GM21360 (cell line): ENCODE results near the gene GRK5.

Experiments used
- ATAC-seq: cut with Tn5 transposase; IDR thresholded peaks from one replicate; pipeline ENCODE4 v1.9.1; 2021; ENCODE audit warnings: mild to moderate bottlenecking, moderate library complexity; ENCODE audit not compliant: unreplicated experiment

GRK5 gene

DNA sequence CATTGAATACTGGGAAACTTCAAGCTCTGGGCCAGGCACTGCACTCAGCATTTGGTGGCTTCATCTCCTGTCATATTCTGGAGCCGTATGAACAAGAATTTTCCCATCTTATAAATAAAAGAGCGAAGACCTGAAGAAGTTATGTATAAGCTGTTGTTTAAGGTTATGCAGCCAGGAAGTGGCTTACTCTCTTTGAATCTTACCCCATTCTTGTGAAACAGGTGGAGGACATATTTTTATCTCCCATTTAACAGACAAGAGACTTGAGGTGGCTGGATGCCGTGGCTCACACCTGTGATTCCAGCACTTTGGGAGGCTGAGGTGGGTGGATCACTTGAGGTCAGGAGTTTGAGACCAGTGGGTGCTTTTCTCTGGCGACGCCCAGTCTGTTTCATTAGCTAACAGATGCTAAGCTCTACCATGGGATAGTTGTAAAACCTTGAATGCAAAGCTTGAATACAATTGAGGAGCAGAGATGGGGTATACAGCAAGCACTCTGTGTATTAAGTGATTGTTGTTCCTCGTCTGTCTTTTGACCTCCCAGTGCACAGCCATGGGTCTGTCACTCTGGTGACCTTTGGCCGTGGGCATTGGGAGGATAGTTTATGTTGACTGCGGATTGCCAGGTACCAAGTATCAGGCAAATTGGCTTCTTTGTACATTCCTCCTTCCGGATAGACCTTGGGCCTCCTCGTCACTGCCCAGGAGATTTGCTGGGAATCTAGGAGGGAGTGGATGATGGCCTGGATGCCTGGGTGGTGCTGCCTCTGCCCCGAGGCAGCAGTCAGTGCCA lies 85.8 kb downstream of the GRK5 start:
- no peak for ATAC-seq

DNA sequence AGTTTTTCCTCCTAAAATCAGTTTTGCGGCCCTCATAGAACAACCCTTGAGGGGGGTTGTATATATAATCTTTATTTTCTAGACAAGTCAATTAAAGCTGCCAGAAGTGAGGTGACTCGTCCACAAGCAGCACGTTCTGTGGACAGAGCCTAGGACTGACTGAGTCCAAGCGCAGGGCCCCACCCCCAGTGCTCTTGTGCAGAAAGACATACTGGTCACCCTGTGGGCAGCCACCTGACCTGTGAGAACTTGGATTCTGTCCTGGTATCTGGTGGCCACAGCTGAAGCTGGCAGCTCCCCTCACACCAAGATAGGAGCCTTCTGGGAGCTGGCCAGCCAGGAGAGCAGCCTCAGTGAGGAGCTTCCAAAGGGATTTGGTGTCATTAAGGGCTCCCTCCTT lies 89.3 kb downstream of the GRK5 start:
- no peak for ATAC-seq

DNA sequence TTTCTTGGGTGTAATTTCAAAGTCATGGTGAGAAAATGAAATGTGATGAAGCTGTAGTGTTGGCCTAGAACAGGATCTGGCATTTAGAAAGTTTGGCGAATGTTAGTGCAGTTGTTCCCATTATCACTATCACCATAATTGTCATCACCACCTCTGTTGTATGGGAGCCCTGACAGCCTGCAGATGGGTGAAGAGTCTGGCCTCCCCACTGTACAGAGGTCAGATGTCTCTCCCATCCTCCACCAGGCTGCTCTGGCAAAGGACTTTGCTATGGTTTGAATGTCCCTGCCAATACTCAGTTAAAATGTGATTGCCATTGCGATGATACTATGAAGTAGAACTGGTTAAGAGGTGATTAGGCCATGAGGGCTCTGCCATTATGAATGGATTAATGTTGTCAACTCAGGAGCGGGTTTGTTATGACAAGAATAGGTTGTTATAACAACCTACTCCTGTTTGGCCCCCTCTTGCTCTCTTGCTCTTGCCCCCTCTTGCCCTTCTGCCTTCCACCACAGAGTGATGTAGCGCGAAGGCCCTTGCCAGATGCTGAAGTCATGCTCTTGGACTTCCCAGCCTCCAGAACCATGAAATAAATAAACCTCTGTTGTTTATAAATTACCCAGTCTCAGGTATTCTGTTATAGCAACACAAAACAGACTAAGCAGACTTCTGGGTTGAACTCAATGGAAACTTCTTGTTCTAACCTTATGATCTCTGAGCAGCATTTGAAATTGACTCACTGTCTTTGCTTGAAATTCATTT lies 90.0 kb downstream of the GRK5 start:
- no peak for ATAC-seq

DNA sequence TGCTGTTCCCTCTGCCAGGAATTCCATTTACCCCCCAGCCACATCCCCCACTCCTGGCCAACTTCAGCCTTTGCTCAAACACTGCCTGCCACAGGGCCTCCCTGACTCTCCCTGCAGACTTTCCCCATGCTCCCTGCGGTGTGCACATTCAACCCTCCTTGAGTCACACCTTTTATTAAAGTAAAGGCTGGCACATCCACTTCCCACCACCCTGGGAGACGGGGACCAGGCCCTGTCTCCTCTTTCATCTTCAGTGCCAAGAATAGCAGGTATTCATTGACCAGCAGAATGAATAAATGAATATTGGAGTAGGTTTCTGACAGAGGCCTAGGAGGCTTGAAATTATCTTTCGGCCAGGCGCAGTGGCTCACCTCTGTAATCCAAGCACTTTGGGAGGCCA lies 91.4 kb downstream of the GRK5 start:
- ATAC-seq, result no peak

DNA sequence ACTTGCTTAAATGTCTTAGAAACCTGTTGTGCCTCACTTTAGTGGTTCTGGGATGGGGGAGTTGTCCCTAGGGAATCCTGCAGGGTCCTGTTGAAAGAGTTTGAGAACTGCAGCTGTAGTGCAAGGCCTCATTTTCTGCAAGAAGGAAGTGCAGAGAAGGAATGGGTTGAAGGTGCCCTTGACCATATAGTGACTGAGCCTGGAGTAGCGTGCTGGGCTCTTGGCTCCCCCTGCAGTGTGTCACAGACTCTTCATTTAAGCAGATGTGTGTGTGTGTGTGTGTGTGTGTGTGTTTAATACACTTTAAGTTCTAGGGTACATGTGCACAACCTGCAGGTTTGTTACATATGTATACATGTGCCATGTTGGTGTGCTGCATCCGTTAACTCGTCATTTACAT lies 92.2 kb downstream of the GRK5 start:
- ATAC-seq, result no peak

DNA sequence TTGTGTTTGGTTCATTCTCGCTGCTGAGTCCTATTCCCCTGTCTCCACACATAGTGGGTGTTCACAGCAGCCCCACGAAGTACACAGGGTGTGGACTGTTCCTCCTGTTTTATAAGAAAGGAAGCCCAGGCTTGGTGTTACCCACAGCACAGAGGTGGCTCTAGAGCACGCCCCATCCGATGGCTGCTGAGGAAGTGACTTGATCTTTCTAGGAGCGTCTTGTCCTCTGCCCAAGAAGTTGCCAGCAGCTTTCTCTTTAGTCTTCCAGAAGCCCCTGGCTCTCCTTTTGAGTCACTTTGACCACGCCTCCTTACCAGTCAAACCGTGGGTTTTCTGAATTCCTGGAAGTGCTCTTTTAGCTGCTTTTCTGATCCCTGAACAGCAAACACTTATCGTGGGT lies 94.0 kb downstream of the GRK5 start:
- no peak for ATAC-seq

DNA sequence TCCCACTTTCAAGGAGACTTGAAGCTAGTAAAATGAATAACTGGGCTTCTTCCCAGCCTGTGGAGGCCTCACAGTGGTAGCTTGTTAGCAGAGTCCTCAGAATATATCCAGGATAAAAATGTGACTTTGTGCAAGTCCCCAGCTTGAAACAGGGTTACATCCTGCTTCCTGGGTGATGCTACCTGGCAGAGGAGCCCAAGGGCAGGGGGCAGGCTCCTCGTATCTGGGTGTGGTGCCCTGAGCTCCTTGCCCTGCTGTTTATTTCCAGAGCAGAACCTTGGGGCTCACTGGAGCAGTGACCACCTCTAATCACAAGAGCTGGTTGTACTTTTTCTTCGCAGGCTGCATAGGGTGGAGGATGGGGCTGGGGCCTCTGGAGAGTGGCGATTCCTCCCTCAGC lies 94.8 kb downstream of the GRK5 start:
- no peak for ATAC-seq

DNA sequence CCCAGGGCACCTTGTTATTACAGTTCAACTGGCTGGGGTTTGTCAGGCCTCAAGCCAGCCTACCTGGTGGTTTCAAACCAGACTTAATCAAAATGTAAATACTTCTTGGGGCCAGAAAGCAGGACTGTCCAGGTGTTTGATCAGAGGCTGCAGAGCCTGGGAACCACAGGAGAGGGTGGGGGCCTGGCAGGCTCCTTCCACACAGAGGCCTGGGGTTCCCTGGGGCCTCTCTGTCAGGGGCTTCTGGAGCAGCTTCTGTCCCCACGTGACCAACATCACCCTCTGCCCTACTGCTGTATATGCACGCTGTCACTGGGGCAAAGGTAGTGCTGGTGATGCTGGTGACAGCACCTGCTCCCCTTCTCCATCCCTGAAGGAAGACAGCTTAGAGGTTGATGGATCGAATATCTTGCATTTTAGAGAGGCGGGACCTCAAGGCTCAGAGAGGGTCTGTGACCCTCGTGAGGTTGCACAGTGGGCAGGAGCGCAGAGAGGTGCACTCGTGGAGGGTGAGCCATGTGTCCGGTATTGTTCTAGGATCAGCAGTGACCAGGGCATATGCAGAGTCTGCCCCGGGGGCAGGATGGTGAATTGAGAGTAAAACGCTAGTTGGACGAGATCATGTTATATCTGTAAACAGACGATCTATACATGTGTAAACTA lies 95.4 kb downstream of the GRK5 start:
- no peak for ATAC-seq

DNA sequence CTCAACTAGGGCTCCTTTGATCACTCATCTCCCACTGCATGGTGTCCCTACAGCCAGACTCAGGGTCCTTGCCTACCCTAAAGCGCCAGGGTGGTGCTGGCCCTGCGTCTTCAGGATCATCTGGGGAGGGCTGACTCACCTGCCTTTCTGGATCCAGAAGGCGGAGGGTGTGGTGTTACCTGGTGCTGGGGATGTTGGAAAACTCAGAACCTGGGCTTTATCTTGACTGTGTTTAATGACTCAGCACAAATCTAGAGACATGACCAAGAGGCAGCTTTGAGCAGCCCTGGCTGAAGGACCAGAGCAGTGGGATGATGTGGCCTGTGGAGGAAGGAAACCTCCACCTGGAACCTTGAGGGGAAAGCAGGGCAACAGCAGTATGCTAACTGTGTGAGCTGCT lies 96.5 kb downstream of the GRK5 start:
- no peak for ATAC-seq

DNA sequence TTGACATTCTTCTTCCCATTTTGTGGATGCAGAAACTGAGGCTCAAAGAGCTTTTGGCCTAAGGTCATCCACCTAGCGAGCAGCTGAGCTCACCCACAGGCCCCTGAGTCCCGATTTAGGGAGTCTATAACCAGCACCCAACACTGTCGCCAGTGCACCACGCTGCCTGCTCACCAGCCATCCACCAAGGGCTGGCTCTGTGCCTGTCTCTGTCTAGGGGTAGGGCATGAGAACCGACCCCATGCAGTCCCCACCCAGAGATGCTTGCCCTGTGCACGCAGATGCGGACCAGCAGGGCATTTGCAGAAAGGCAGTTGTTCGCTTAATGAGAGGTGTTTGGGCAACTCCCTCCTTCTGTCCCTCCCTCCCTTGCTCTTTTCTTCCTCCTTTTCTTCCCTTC lies 97.2 kb downstream of the GRK5 start:
- no peak for ATAC-seq

DNA sequence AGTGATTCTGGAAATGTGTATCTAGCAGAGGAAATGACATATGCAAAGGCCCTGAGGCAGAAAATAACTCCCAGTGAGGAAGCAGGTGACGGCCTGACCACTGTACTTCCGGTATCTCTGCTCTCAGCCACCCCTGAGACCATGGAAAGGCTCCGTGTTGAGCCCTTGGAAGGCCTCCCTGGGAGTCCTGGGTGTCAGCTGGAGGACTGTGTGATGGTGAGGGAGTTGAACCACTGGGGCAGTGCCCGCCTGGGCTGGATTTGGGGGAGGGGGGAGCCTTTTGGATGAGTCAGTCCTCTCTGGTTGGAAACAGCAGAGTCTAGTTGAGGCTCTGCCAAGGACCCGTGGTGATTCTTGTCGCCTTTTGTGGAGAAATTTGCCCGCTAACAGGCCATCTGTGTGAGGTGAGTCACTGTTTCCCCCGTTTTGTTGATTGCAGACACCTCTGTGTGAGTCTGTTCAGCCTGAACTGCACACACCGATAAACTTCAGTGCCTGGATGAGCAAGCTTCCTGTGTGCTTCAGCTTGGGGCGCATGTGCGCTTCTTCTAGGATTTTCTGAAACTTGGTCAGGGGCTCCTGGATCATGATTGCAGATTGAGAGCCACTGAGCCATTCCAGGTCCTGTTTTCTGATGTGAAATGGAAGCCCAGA lies 98.6 kb downstream of the GRK5 start:
- peak; percentile 52 for ATAC-seq

DNA sequence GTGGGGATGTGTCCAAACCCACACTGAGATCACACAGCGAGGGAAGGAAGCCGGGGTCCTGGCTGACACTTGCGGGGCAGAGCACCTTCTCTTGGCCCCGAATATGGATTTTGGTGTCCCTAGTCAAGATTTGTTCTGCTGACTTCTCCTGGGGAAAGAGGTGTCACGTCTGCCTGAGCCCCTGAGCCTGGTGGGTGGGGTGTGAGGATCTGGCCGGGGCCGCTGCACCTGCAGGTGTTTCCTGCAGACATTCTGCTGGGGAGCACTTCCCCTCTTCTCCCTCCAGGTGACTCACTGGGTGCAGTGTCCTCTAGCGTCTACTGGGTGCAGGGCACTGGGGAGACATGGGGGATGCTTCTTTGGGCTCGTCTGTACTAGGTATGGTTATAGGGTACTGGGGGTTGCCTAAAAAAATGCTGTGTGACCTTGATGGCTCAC lies 99.2 kb downstream of the GRK5 start:
- ATAC-seq, result peak; percentile 57

DNA sequence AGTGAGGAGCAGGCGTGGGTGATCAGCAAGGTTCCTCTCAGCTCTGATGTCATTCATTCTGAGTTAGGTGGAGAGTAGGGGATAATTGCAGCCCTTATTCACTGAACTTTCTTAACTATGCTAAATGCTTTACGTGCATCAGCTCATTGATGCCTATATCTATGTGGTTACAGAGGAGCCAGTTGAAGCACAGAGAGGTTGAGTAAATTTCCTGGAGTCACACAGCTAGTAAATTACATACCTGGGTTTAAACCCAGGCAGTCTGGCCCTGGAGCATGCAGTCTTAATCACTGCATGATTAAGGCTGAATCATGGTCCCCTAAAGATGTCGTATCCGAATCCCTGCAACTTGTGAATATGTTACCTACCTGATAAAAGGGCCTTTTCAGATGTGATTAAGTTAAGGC lies 99.6 kb downstream of the GRK5 start:
- ATAC-seq, result no peak

DNA sequence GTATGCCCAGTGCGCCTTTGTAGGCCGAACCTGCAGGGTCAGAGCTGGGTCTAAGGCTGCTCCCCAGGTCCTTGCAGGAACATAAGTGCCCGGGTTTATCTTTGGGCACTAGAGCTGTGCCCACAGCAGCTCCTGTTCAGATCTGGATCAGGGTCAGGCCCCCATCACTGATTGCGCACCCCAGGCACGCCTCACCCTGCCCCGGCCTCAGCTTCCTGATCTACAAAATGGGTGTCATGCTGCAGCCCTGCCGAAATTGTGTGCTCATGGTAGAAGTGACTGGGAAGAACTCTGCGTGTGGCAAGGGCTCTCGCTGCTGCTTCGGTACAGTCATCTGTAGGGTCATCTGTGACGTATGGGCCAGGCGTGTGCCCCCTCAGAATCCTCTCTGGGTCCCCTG lies 100.7 kb downstream of the GRK5 start:
- no peak for ATAC-seq

DNA sequence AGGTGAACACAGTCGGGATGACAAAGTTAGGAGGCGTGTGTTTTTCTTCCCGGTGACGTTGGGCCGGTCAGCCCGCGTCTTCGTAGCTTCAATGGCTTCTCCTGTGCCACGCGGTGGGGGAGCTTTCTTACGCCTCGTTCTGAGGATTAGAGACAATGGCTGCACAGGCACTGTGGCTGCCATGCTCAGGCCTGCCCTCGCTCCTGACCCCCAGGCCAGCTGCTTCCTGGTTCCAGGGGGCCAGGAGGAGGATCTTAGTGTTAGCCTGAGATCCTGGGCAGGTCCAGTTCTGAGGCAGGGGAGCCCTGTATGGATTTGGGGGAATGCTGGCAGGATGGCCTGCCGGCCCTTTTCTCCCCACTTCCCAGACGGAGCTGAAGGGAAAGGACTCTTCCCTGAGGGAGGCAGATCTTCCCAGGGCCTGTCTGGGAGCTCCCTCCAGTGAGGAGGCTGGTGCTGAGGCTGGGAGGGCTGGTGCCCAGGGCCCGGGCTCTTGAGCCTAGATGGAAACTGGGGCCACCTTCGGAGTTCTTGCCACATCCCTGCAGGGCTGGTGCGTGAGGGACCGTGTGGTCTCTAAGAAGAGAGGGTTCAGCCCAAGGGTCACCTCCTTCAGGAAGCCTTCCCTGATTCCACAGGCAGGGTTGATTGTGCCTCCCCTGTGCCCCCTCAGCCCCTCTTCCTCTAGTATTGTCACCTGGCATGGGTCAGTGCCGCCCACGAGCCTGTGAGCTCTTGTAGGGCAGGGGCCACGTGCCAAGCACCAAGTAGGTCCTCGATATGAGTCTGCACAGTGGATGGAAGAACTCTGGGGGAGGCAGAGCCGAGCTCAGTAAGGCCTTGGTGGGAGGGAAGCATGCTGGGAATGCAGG lies 101.4 kb downstream of the GRK5 start:
- ATAC-seq, result no peak

DNA sequence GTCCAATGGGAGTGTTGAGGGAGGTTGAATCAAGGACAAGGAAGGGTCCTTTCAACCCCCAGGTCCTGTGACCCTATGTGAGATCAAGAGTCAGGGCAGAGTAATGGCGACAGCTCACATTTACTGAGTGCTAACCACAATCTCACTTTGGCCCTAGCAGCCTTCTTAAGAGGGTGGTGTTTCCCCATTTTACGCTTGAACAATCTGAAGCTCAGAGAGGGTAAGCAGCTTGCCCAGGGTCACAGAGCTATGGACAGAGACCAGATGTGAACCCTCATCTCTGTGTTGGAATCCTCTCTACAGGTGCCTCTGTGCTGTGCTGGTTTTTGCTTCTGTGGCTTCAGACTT lies 102.0 kb downstream of the GRK5 start:
- no peak for ATAC-seq

DNA sequence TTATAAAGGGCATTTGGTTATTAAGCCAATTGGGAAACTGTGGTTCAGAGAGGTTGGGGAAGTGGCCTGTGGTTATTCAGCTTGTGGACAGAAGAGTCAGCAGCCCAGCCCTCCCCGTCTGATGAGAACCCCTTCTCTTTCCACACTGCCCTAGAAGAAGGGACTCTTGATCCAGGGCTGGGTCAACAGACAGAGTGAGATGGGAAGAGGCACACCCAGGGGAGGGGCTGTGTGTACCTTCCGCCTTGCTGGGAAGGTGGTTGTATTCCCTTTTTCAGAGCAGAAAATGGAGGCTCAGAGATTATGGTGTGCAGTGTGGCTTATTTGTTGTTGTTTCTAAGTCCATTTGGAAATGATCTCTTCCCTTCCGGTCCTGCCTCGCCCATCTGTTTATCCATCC lies 103.4 kb downstream of the GRK5 start:
- ATAC-seq, result no peak

DNA sequence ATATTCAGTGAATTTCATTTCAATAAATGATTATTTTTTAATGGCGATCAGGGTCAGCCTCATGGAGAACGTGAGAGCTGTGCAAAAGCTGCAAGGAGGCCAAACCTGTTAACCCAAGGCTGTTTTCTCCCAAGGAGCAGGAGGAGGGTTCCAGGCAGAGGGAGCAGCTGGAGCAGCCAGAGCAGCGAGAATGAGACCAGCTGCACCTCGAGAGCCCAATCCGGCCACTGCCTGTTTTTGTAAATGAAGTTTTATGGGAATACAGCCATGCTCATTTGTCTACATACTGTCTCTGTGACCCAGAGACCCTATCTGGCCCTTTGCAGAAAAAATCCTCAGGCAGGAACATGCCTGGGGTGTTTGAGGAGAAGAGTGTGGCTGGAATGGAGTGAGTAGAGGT lies 104.9 kb downstream of the GRK5 start:
- ATAC-seq, result no peak

DNA sequence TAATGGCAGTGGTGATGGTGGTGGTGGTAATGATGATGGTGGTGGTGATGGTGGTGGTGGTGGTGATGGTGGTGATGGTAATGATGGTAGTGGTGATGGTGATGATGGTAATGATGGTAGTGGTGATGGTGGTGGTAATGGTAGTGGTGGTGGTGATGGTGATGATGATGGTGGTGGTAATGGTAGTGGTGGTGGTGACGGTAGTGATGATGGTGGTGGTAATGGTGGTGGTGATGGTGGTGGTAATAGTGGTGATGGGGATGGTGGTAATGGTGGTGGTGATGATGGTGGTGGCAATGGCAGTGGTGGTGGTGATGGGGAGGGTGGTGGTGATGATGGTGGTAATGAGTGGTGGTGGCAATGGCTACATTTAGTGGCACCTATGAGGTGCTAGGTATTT lies 105.7 kb downstream of the GRK5 start:
- ATAC-seq, result no peak

DNA sequence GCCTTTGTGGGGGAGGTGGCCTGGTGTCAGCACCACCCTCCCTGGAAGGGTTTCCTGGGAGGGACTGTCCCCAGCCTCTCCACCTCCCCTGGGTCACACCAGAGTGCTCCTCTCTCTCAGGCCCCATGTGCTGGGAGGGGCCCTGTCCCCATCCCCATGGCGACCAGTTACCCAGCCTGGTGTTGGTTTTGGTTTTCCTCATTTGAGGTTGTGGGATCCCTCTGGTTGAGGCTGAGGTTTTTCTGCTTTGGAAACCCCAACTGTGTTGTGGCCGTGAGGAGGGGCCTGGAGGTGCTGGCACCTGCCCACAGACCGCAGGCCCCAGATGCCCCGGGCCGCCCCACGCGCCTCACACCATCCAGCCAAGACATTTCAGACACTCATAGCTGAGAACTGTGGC lies 106.3 kb downstream of the GRK5 start:
- ATAC-seq, result peak; percentile 60

DNA sequence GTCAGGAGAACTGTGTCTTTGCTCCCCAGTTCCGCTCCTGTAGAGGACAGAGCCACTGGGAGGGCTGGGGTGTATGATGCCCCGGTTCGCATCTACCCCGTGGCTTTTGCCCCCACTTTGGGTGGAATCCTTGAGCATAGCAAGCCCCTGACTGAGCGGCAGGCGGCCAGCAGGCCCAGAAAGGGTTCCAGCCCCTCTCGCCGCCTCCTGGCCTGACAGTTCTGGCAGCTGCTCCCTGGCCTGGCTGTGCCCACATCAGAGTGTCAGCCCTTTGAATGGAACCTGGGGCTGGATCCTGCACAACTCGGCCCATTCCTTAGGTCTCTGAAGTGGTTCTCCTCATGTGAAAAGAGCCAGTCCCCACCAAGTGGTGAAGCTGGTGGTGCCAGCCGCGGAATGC lies 106.7 kb downstream of the GRK5 start:
- no peak for ATAC-seq
